Panc1 (cell line): ENCODE results near the gene CHRM4. TPM values are rescaled to one million over a fixed set of nuclear protein-coding genes. Genes with fewer than 3 reads are reported as not detected.

Source experiments
- ATAC-seq: fragments of 200-7000 bp; cut with Tn5 transposase; 2 replicates; pipeline ENCODE4 v1.9.1; 2020; ENCODE audit warnings: mild to moderate bottlenecking, moderate library complexity
- BruUV-seq: library from RNA; stranded (reverse); fragments of 400-500 nt; replicated peaks from 2 replicates; lab custom pipeline; 2021; lab: Mats Ljungman, UMichigan
- CTCF ChIA-PET: fragments of 300-600 bp; sonication (Branson Sonifier 250); formaldehyde crosslinking; loops from one replicate; lab custom pipeline; 2022; ENCODE audit warnings: antibody characterized with exemption; lab: Charles Lee
- POLR2A ChIA-PET: fragments of 300-600 bp; sonication (Branson Sonifier 250); formaldehyde crosslinking; loops from one replicate; lab custom pipeline; 2022; ENCODE audit warnings: antibody characterized with exemption; lab: Charles Lee
- DNase-seq: peaks from one replicate; pipeline ENCODE4 v3.0.0-alpha.2; 2010; ENCODE audit warnings: low read depth, low spot score
- H3K27ac ChIP-seq: 2 replicates; pipeline ENCODE4 v1.5.1; 2011; ENCODE audit warnings: mild to moderate bottlenecking, low read length, inconsistent platforms
- H3K27me3 ChIP-seq: fragments of 200-500 bp; sonication (Bioruptor generic); 2 replicates; pipeline ENCODE4 v1.6.0; 2014; ENCODE audit warnings: low read length, inconsistent platforms; ENCODE audit not compliant: control insufficient read depth, insufficient read depth
- H3K36me3 ChIP-seq: fragments of 200-500 bp; sonication (Bioruptor generic); 2 replicates; pipeline ENCODE4 v1.5.1; 2014; ENCODE audit warnings: inconsistent platforms, mild to moderate bottlenecking, low read length, moderate library complexity; ENCODE audit not compliant: control insufficient read depth, insufficient read depth
- H3K4me1 ChIP-seq: 2 replicates; pipeline ENCODE4 v1.5.1; 2011; ENCODE audit warnings: inconsistent platforms, mild to moderate bottlenecking, low read length, moderate library complexity; ENCODE audit not compliant: control insufficient read depth, insufficient read depth
- H3K4me3 ChIP-seq, 2 experiments: 2 replicates each; pipeline ENCODE4 v1.5.1; 2011 to 2012; ENCODE audit warnings: low read depth in 2 of 2, low read length in 2 of 2, mild to moderate bottlenecking in 2 of 2, inconsistent platforms in 1 of 2, moderate library complexity in 1 of 2
- H3K9me3 ChIP-seq: fragments of 200-500 bp; sonication (Bioruptor generic); 2 replicates; pipeline ENCODE4 v1.5.1; 2014; ENCODE audit warnings: low read depth, mild to moderate bottlenecking, inconsistent platforms, low read length, moderate library complexity; ENCODE audit not compliant: control insufficient read depth, insufficient read depth
- POLR2AphosphoS5 ChIP-seq: IDR thresholded peaks from 2 replicates; pipeline ENCODE4 v1.6.1; 2012; ENCODE audit warnings: mild to moderate bottlenecking, low read depth, low read length, moderate library complexity
- SIN3A ChIP-seq: IDR thresholded peaks from 2 replicates; pipeline ENCODE4 v1.6.1; 2012; ENCODE audit warnings: low read depth, mild to moderate bottlenecking, low read length, moderate library complexity, borderline replicate concordance; ENCODE audit not compliant: insufficient read depth
- TCF7L2 ChIP-seq: IDR thresholded peaks from 2 replicates; pipeline ENCODE4 v1.6.1; 2011; ENCODE audit warnings: mild to moderate bottlenecking, low read depth, low read length, inconsistent platforms
- in situ Hi-C: cut with HindIII; loops from 2 replicates; pipeline ENCODE4 v1.10.0; 2016; ENCODE audit warnings: low sequenced_read_pairs, low pct_unique_long_range_greater_than_20kb
- intact Hi-C: fragments of 100-400 bp; cut with micrococcal nuclease; formaldehyde crosslinking; loops from one replicate; pipeline ENCODE4 v1.10.0; 2022; ENCODE audit not compliant: unreplicated experiment
- microRNA-seq: library from miRNA; unstranded; fragments of <30 nt; microRNA quantifications from one replicate; pipeline ENCODE4 v1.1.0, GENCODE V29; 2020; ENCODE audit not compliant: unreplicated experiment
- total RNA-seq: library from RNA; stranded (reverse); gene quantifications from one replicate; pipeline ENCODE4 v1.2.1, GENCODE V29; 2021; ENCODE audit not compliant: unreplicated experiment
- TF ChIP-seq, protein P1 (sequence below): fragments of 450-650 bp; IDR thresholded peaks from 2 replicates; pipeline ENCODE4 v1.5.1; 2017; ENCODE audit warnings: mild to moderate bottlenecking
- TF ChIP-seq, protein P2 (sequence below), 2 experiments: IDR thresholded peaks; 2 replicates each; pipeline ENCODE4 v1.6.1; 2011 to 2012; ENCODE audit warnings: low read depth in 2 of 2, control low read depth in 1 of 2, low read length in 1 of 2, mild to moderate bottlenecking in 1 of 2, moderate library complexity in 1 of 2; ENCODE audit not compliant: insufficient read depth in 1 of 2

Gene CHRM4
- total RNA-seq, 1 experiment from 2014 or later = 3.1 TPM

DNA sequence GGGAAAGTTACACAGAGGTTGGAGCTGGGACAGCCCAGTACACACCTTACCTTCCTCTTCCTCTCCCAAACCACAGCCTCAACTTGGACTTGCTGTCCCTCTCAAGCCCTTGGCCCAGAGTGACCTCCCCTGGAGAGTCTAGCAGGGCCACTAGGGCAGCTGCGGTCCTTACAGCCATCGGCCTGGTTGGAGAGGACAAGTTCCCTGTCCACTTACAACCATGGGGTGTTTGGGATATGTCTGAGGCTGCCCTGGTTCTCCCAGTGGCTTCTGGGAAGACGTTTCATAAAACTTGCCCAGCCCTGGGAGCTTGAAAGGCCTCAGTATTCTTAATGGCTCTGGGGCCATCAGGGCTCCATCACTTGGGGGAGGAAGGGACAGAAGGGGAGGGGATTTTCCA, 57.4 kb downstream of the CHRM4 start:
- no peak for DNase-seq
- ChIA-PET CTCF (no interaction called here), POLR2A (no interaction called here)
- Histone ChIP-seq H3K4me3 (no peak overlapping the region), H3K27me3 (peaks cover 13% of the 10 kb centered on the region), H3K4me1 (peaks cover 5% of the 10 kb centered on the region), H3K36me3 (no peaks in the 10 kb centered on the region), H3K9me3 (no peaks in the 10 kb centered on the region), H3K27ac (no peak overlapping the region)
- intact Hi-C loops (no loop called here), in situ Hi-C loops (no loop called here)
- no TSS peak for BruUV-seq
- ATAC-seq = no peak
- TF ChIP-seq, protein P1, sequence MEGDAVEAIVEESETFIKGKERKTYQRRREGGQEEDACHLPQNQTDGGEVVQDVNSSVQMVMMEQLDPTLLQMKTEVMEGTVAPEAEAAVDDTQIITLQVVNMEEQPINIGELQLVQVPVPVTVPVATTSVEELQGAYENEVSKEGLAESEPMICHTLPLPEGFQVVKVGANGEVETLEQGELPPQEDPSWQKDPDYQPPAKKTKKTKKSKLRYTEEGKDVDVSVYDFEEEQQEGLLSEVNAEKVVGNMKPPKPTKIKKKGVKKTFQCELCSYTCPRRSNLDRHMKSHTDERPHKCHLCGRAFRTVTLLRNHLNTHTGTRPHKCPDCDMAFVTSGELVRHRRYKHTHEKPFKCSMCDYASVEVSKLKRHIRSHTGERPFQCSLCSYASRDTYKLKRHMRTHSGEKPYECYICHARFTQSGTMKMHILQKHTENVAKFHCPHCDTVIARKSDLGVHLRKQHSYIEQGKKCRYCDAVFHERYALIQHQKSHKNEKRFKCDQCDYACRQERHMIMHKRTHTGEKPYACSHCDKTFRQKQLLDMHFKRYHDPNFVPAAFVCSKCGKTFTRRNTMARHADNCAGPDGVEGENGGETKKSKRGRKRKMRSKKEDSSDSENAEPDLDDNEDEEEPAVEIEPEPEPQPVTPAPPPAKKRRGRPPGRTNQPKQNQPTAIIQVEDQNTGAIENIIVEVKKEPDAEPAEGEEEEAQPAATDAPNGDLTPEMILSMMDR = no peak
- no peak for TF ChIP-seq POLR2AphosphoS5
- TF ChIP-seq, protein P2, sequence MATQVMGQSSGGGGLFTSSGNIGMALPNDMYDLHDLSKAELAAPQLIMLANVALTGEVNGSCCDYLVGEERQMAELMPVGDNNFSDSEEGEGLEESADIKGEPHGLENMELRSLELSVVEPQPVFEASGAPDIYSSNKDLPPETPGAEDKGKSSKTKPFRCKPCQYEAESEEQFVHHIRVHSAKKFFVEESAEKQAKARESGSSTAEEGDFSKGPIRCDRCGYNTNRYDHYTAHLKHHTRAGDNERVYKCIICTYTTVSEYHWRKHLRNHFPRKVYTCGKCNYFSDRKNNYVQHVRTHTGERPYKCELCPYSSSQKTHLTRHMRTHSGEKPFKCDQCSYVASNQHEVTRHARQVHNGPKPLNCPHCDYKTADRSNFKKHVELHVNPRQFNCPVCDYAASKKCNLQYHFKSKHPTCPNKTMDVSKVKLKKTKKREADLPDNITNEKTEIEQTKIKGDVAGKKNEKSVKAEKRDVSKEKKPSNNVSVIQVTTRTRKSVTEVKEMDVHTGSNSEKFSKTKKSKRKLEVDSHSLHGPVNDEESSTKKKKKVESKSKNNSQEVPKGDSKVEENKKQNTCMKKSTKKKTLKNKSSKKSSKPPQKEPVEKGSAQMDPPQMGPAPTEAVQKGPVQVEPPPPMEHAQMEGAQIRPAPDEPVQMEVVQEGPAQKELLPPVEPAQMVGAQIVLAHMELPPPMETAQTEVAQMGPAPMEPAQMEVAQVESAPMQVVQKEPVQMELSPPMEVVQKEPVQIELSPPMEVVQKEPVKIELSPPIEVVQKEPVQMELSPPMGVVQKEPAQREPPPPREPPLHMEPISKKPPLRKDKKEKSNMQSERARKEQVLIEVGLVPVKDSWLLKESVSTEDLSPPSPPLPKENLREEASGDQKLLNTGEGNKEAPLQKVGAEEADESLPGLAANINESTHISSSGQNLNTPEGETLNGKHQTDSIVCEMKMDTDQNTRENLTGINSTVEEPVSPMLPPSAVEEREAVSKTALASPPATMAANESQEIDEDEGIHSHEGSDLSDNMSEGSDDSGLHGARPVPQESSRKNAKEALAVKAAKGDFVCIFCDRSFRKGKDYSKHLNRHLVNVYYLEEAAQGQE (IDR thresholded peaks at IDR 0.05; ENCODE audit: insufficient read depth in 1 of 2, low read depth in 2 of 2, low read length in 1 of 2) = no peak
- TF ChIP-seq TCF7L2 = no peak
- no peak for TF ChIP-seq SIN3A

Small RNA genes within 50 kb of the gene (microRNA-seq; reads per million reads assigned to microRNA genes)
- 1.3 reads per million for gene MIR4688

Other genes starting within 250 kb of the CHRM4 start
- 35.6 TPM for gene CREB3L1, start 114.1 kb downstream of the CHRM4 start, total RNA-seq
- 104 TPM for gene DGKZ, start 44.3 kb downstream of the CHRM4 start, total RNA-seq
- gene MDK, start 10.1 kb downstream of the CHRM4 start, total RNA-seq = 252 TPM
- gene AMBRA1, start 202.2 kb upstream of the CHRM4 start, total RNA-seq = 40.0 TPM
- 6.4 TPM for gene HARBI1, start 225.5 kb upstream of the CHRM4 start, total RNA-seq
- gene ATG13, start 225.8 kb upstream of the CHRM4 start, total RNA-seq = 57.9 TPM